GM23338 (cell line): ENCODE measurements around the gene GPR156. TPM values are rescaled to one million over a fixed set of nuclear protein-coding genes. Genes with fewer than 3 reads are reported as not detected.

Experiments used
- ATAC-seq: fragments of 200-7000 bp; cut with Tn5 transposase; 3 replicates; pipeline ENCODE4 v1.9.1; 2020
- DNase-seq: peaks from one replicate; pipeline ENCODE4 v3.0.0-alpha.2; 2015; ENCODE audit warnings: low spot score
- H2AFZ ChIP-seq: fragments of 200-600 bp; sonication (generic); 2 replicates; pipeline ENCODE4 v1.8.0; 2016; ENCODE audit warnings: antibody characterized with exemption, mild to moderate bottlenecking, moderate library complexity
- H3F3A ChIP-seq: fragments of 200-600 bp; sonication (generic); replicated peaks from 2 replicates; pipeline ENCODE4 v1.8.0; 2017; ENCODE audit warnings: antibody characterized with exemption, mixed run types, low read depth
- H3K27ac ChIP-seq: fragments of 200-600 bp; sonication (generic); 2 replicates; pipeline ENCODE4 v1.6.1; 2016; ENCODE audit warnings: low read depth
- H3K27me3 ChIP-seq: fragments of 200-600 bp; sonication (generic); 2 replicates; pipeline ENCODE4 v1.8.0; 2016; ENCODE audit warnings: mild to moderate bottlenecking, mixed run types, moderate library complexity; ENCODE audit not compliant: insufficient read depth
- H3K36me3 ChIP-seq: fragments of 200-600 bp; sonication (generic); 2 replicates; pipeline ENCODE4 v1.8.0; 2016; ENCODE audit warnings: mild to moderate bottlenecking; ENCODE audit not compliant: insufficient read depth
- H3K4me1 ChIP-seq: fragments of 200-600 bp; sonication (generic); 2 replicates; pipeline ENCODE4 v1.8.0; 2016; ENCODE audit warnings: mild to moderate bottlenecking, moderate library complexity; ENCODE audit not compliant: insufficient read depth
- H3K4me2 ChIP-seq: fragments of 200-600 bp; sonication (generic); 2 replicates; pipeline ENCODE4 v1.7.1; 2017; ENCODE audit warnings: mixed run types
- H3K4me3 ChIP-seq: fragments of 200-600 bp; sonication (generic); 2 replicates; pipeline ENCODE4 v1.6.1; 2016; ENCODE audit warnings: mixed run types
- H3K79me2 ChIP-seq: fragments of 200-600 bp; sonication (generic); replicated peaks from 2 replicates; pipeline ENCODE4 v1.8.0; 2017; ENCODE audit warnings: mild to moderate bottlenecking; ENCODE audit not compliant: insufficient read depth
- H3K9me2 ChIP-seq: fragments of 200-600 bp; sonication (generic); 2 replicates; pipeline ENCODE4 v1.8.0; 2017; ENCODE audit not compliant: insufficient read depth
- H4K20me1 ChIP-seq: fragments of 200-600 bp; sonication (generic); replicated peaks from 2 replicates; pipeline ENCODE4 v1.8.0; 2017; ENCODE audit warnings: mild to moderate bottlenecking; ENCODE audit not compliant: insufficient read depth
- H3K27ac Mint-ChIP-seq: 2 replicates; pipeline ENCODE4 v1.8.0; 2020; ENCODE audit warnings: inconsistent platforms, mild to moderate bottlenecking, moderate library complexity, mixed read lengths
- H3K27me3 Mint-ChIP-seq: 3 replicates; pipeline ENCODE4 v1.8.0; 2022; ENCODE audit warnings: low read depth, mild to moderate bottlenecking, moderate library complexity, mixed read lengths, inconsistent platforms; ENCODE audit not compliant: insufficient read depth, poor library complexity
- H3K36me3 Mint-ChIP-seq: 3 replicates; pipeline ENCODE4 v1.8.0; 2021; ENCODE audit warnings: low read depth, mild to moderate bottlenecking, inconsistent platforms, moderate library complexity, mixed read lengths
- H3K4me1 Mint-ChIP-seq: 3 replicates; pipeline ENCODE4 v1.8.0; 2020; ENCODE audit warnings: mild to moderate bottlenecking, inconsistent platforms, mixed read lengths
- H3K4me3 Mint-ChIP-seq: 3 replicates; pipeline ENCODE4 v1.8.0; 2021; ENCODE audit warnings: moderate library complexity, mild to moderate bottlenecking, inconsistent platforms, mixed read lengths
- H3K9me3 Mint-ChIP-seq: 3 replicates; pipeline ENCODE4 v1.8.0; 2020; ENCODE audit warnings: moderate library complexity, mild to moderate bottlenecking, inconsistent platforms, mixed read lengths
- CREB1 ChIP-seq: fragments of 250-450 bp; sonication (Bioruptor Pico); IDR thresholded peaks from 2 replicates; pipeline ENCODE4 v1.5.0; 2020; ENCODE audit warnings: low read depth, mild to moderate bottlenecking, moderate library complexity
- EZH2phosphoT487 ChIP-seq: fragments of 200-600 bp; sonication (generic); IDR thresholded peaks from one replicate; pipeline ENCODE4 v1.8.1; 2018; ENCODE audit warnings: antibody characterized with exemption; ENCODE audit not compliant: unreplicated experiment
- JUNB ChIP-seq: IDR thresholded peaks from one replicate; pipeline ENCODE4 v1.6.1; 2016; ENCODE audit warnings: antibody characterized with exemption; ENCODE audit not compliant: unreplicated experiment
- POLR2AphosphoS5 ChIP-seq: IDR thresholded peaks from 2 replicates; pipeline ENCODE4 v1.6.1; 2016; ENCODE audit warnings: antibody characterized with exemption, low read depth
- STAT1 ChIP-seq: IDR thresholded peaks from one replicate; pipeline ENCODE4 v1.6.1; 2016; ENCODE audit warnings: antibody characterized with exemption; ENCODE audit not compliant: unreplicated experiment
- ZNF114 ChIP-seq: fragments of 250-450 bp; sonication (Bioruptor Pico); IDR thresholded peaks from 2 replicates; pipeline ENCODE4 v1.5.0; 2020; ENCODE audit warnings: mild to moderate bottlenecking, moderate library complexity
- ZNF331 ChIP-seq: fragments of 250-450 bp; sonication (Bioruptor Pico); IDR thresholded peaks from 2 replicates; pipeline ENCODE4 v1.5.0; 2020; ENCODE audit warnings: low read depth, mild to moderate bottlenecking, moderate library complexity
- polyA plus RNA-seq: library from polyadenylated mRNA; unstranded; fragments of >200 nt; fragmentation: Nextera tagmentation; extraction: Ambion mirVana; gene quantifications from 2 replicates; pipeline ENCODE4 v1.2.1, GENCODE V29; 2016
- total RNA-seq: library from RNA; depleted of rRNA; stranded (reverse); fragments of >200 nt; shearing (Covaris generic); gene quantifications from 2 replicates; pipeline ENCODE4 v1.2.3, GENCODE V29; 2014
- TF ChIP-seq, protein P1 (sequence below): fragments of 250-450 bp; sonication (Bioruptor Pico); IDR thresholded peaks from 2 replicates; pipeline ENCODE4 v1.5.0; 2020; ENCODE audit warnings: mild to moderate bottlenecking, moderate library complexity
- TF ChIP-seq, protein P2 (sequence below): IDR thresholded peaks from one replicate; pipeline ENCODE4 v1.6.1; 2018; ENCODE audit warnings: antibody characterized with exemption; ENCODE audit not compliant: unreplicated experiment
- TF ChIP-seq, protein P3 (sequence below), 2 experiments: fragments of 200-600 bp in 1 of 2; sonication (generic) in 1 of 2; conservative IDR thresholded peaks; 2 replicates each; pipeline versions ENCODE4 v1.5.1 to v1.6.1; 2016 to 2017; ENCODE audit warnings: antibody characterized with exemption in 2 of 2, low read depth in 2 of 2, mild to moderate bottlenecking in 2 of 2, moderate library complexity in 1 of 2

The GPR156 gene
- total and polyA plus RNA-seq, 2 experiments from 2014 or later: 0.50 to 2.5 TPM

DNA sequence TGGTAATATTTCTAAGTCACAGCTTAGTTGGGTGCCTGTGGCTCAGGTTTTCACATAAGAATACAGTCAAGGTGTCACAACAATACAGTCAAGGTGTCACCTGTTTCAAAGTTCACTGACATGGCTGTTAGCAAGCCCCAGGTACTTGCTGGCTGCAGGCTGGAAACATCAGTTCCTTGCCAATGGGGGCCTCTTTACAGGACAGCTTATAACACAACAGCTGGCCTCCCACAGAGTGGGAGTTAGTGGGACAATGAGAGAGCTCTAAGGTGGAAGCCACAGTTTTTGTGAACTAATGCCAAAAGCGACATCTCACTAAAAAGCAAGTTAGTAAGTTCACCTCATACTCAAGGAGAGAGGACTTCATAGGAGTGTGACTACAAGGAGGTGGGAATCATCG lies 45.4 kb downstream of the GPR156 start (continued):
- TF ChIP-seq, protein P1, sequence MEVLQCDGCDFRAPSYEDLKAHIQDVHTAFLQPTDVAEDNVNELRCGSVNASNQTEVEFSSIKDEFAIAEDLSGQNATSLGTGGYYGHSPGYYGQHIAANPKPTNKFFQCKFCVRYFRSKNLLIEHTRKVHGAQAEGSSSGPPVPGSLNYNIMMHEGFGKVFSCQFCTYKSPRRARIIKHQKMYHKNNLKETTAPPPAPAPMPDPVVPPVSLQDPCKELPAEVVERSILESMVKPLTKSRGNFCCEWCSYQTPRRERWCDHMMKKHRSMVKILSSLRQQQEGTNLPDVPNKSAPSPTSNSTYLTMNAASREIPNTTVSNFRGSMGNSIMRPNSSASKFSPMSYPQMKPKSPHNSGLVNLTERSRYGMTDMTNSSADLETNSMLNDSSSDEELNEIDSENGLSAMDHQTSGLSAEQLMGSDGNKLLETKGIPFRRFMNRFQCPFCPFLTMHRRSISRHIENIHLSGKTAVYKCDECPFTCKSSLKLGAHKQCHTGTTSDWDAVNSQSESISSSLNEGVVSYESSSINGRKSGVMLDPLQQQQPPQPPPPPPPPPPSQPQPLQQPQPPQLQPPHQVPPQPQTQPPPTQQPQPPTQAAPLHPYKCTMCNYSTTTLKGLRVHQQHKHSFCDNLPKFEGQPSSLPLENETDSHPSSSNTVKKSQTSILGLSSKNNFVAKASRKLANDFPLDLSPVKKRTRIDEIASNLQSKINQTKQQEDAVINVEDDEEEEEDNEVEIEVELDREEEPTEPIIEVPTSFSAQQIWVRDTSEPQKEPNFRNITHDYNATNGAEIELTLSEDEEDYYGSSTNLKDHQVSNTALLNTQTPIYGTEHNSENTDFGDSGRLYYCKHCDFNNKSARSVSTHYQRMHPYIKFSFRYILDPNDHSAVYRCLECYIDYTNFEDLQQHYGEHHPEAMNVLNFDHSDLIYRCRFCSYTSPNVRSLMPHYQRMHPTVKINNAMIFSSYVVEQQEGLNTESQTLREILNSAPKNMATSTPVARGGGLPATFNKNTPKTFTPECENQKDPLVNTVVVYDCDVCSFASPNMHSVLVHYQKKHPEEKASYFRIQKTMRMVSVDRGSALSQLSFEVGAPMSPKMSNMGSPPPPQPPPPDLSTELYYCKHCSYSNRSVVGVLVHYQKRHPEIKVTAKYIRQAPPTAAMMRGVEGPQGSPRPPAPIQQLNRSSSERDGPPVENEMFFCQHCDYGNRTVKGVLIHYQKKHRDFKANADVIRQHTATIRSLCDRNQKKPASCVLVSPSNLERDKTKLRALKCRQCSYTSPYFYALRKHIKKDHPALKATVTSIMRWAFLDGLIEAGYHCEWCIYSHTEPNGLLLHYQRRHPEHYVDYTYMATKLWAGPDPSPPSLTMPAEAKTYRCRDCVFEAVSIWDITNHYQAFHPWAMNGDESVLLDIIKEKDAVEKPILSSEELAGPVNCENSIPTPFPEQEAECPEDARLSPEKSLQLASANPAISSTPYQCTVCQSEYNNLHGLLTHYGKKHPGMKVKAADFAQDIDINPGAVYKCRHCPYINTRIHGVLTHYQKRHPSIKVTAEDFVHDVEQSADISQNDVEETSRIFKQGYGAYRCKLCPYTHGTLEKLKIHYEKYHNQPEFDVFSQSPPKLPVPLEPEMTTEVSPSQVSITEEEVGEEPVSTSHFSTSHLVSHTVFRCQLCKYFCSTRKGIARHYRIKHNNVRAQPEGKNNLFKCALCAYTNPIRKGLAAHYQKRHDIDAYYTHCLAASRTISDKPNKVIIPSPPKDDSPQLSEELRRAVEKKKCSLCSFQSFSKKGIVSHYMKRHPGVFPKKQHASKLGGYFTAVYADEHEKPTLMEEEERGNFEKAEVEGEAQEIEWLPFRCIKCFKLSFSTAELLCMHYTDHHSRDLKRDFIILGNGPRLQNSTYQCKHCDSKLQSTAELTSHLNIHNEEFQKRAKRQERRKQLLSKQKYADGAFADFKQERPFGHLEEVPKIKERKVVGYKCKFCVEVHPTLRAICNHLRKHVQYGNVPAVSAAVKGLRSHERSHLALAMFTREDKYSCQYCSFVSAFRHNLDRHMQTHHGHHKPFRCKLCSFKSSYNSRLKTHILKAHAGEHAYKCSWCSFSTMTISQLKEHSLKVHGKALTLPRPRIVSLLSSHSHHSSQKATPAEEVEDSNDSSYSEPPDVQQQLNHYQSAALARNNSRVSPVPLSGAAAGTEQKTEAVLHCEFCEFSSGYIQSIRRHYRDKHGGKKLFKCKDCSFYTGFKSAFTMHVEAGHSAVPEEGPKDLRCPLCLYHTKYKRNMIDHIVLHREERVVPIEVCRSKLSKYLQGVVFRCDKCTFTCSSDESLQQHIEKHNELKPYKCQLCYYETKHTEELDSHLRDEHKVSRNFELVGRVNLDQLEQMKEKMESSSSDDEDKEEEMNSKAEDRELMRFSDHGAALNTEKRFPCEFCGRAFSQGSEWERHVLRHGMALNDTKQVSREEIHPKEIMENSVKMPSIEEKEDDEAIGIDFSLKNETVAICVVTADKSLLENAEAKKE: no peak
- TF ChIP-seq CREB1 (CRISPR knock-in tag) (no peak), JUNB (no peak), ZNF114 (CRISPR knock-in tag) (no peak)

DNA sequence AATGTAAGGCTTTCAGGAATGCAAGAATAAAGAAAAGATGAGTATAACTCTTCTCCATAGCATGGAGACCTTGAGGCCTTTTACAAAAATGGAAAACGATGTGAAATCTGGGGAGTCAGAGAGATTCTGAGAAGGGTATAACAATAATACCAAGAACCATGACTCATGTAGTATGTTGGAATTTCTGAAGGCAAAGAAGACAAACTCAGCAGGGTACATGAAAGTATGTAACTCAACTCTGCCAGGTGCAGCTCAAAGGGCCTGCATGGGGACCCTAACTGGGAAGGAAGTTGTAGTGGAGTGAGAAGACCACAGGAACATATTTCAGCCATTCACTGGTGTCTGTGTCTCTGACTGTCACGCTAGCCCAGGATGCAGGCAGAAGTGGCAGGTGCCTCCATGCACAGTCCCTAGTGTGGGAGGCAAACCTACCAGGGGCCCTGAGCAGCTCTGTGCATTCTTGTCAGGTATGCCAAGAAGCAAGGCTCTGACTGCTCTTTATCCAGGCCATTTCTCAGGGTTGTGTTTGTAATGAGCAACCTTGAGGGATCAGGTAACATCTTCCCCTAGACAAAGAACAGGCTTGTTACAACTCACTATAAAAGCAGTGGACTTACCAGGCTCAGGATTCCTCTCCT lies 57.2 kb downstream of the GPR156 start:
- peaks cover 2% of the 10 kb centered on the region for H3K9me3 Mint-ChIP-seq
- Histone ChIP-seq H3K27ac (no peak overlapping the region), H3K9me2 (no peaks in the 10 kb centered on the region), H2AFZ (no peak overlapping the region), H3K4me3 (no peak overlapping the region), H3K79me2 (no peaks in the 10 kb centered on the region), H3K4me1 (no peaks in the 10 kb centered on the region), H3K36me3 (no peaks in the 10 kb centered on the region), H3K4me2 (no peak overlapping the region), H4K20me1 (no peaks in the 10 kb centered on the region), H3K27me3 (no peaks in the 10 kb centered on the region), H3F3A (no peaks in the 10 kb centered on the region)
- DNase-seq (peak; percentile 25), ATAC-seq (peak; percentile 90)
- H3K36me3 Mint-ChIP-seq: no peaks in the 10 kb centered on the region; the same call in 2 of the 3 replicates
- no peak overlapping the region for H3K4me3 Mint-ChIP-seq
- peaks cover 9% of the 10 kb centered on the region; the same call in 2 of the 3 replicates for H3K4me1 Mint-ChIP-seq
- no peak overlapping the region for H3K27ac Mint-ChIP-seq
- peaks cover 3% of the 10 kb centered on the region for H3K27me3 Mint-ChIP-seq
- TF ChIP-seq POLR2AphosphoS5 (no peak), EZH2phosphoT487 (no peak), ZNF331 (CRISPR knock-in tag) (no peak), JUNB (no peak), CREB1 (CRISPR knock-in tag) (no peak), ZNF114 (CRISPR knock-in tag) (no peak), STAT1 (no peak)
- TF ChIP-seq, protein P2, sequence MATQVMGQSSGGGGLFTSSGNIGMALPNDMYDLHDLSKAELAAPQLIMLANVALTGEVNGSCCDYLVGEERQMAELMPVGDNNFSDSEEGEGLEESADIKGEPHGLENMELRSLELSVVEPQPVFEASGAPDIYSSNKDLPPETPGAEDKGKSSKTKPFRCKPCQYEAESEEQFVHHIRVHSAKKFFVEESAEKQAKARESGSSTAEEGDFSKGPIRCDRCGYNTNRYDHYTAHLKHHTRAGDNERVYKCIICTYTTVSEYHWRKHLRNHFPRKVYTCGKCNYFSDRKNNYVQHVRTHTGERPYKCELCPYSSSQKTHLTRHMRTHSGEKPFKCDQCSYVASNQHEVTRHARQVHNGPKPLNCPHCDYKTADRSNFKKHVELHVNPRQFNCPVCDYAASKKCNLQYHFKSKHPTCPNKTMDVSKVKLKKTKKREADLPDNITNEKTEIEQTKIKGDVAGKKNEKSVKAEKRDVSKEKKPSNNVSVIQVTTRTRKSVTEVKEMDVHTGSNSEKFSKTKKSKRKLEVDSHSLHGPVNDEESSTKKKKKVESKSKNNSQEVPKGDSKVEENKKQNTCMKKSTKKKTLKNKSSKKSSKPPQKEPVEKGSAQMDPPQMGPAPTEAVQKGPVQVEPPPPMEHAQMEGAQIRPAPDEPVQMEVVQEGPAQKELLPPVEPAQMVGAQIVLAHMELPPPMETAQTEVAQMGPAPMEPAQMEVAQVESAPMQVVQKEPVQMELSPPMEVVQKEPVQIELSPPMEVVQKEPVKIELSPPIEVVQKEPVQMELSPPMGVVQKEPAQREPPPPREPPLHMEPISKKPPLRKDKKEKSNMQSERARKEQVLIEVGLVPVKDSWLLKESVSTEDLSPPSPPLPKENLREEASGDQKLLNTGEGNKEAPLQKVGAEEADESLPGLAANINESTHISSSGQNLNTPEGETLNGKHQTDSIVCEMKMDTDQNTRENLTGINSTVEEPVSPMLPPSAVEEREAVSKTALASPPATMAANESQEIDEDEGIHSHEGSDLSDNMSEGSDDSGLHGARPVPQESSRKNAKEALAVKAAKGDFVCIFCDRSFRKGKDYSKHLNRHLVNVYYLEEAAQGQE: no peak
- TF ChIP-seq, protein P3, sequence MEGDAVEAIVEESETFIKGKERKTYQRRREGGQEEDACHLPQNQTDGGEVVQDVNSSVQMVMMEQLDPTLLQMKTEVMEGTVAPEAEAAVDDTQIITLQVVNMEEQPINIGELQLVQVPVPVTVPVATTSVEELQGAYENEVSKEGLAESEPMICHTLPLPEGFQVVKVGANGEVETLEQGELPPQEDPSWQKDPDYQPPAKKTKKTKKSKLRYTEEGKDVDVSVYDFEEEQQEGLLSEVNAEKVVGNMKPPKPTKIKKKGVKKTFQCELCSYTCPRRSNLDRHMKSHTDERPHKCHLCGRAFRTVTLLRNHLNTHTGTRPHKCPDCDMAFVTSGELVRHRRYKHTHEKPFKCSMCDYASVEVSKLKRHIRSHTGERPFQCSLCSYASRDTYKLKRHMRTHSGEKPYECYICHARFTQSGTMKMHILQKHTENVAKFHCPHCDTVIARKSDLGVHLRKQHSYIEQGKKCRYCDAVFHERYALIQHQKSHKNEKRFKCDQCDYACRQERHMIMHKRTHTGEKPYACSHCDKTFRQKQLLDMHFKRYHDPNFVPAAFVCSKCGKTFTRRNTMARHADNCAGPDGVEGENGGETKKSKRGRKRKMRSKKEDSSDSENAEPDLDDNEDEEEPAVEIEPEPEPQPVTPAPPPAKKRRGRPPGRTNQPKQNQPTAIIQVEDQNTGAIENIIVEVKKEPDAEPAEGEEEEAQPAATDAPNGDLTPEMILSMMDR (conservative IDR thresholded peaks at IDR 0.05; ENCODE audit: low read depth in 2 of 2): no peak
